ENCODE data around the gene TOR1B.

Gene TOR1B

DNA sequence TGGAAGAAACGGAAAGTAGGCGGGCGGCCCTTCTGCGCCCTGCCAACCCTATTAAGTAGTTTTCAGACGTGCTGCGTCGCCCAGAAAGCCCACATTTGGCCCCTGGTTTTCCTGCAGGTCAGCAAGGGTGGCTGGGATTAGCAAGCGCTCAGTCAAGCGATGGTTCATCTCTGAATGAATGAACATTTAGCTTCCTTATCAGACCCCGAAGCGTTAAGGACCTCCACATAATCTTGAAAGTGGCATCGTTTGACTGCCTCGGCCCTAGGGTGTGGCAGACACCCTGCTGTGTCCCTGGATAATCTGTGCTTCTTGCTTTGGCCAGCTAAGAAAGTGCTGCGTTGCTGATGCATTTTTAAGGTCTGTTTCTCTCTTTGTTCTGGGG, 684 bp downstream of the TOR1B start:
- Histone ChIP-seq H3K36me3 (ENCODE audit: control insufficient read depth, insufficient read depth, low read length) (peaks cover 5% of the 10 kb centered on the region; the same call in 1 of the 2 replicates), H3K4me3 (replicated peaks; ENCODE audit: low read depth, low read length) (peak overlapping the region; percentile 68), H3K27me3 (replicated peaks; ENCODE audit: control insufficient read depth, insufficient read depth, low read length) (no peaks in the 10 kb centered on the region)
- DNase-seq (ENCODE audit: extremely low read depth, insufficient read length): no peak
- TF ChIP-seq, protein P1, sequence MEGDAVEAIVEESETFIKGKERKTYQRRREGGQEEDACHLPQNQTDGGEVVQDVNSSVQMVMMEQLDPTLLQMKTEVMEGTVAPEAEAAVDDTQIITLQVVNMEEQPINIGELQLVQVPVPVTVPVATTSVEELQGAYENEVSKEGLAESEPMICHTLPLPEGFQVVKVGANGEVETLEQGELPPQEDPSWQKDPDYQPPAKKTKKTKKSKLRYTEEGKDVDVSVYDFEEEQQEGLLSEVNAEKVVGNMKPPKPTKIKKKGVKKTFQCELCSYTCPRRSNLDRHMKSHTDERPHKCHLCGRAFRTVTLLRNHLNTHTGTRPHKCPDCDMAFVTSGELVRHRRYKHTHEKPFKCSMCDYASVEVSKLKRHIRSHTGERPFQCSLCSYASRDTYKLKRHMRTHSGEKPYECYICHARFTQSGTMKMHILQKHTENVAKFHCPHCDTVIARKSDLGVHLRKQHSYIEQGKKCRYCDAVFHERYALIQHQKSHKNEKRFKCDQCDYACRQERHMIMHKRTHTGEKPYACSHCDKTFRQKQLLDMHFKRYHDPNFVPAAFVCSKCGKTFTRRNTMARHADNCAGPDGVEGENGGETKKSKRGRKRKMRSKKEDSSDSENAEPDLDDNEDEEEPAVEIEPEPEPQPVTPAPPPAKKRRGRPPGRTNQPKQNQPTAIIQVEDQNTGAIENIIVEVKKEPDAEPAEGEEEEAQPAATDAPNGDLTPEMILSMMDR (IDR thresholded peaks at IDR 0.05; ENCODE audit: insufficient read depth, low read length, poor library complexity, severe bottlenecking): no peak

DNA sequence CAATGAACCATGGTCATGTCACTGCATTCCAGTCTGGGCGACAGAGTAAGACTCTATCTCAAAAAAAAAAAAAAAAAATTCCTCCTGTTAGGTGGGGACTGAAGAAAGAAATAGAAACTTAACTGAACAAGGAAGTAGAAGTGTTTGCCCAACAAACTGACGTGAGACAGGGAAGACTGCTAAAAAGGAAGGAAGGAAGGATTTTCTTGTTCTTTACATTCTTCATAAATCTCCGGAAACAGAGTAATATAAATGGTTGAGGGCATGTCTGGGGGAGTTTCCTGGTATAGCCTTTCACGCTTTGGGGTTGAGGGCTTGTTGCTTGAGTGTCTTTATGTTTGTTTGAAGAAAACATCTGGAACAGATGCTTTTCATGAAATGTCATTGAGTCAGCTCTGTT, 3.1 kb downstream of the TOR1B start:
- no peak for DNase-seq (ENCODE audit: extremely low read depth, insufficient read length)
- H3K36me3 ChIP-seq (ENCODE audit: control insufficient read depth, insufficient read depth, low read length): peaks cover 9% of the 10 kb centered on the region
- no peak overlapping the region for H3K4me3 ChIP-seq (replicated peaks; ENCODE audit: low read depth, low read length)
- no peaks in the 10 kb centered on the region for H3K27me3 ChIP-seq (replicated peaks; ENCODE audit: control insufficient read depth, insufficient read depth, low read length)
- TF ChIP-seq, protein P1 (IDR thresholded peaks at IDR 0.05; ENCODE audit: insufficient read depth, low read length, poor library complexity, severe bottlenecking): no peak

DNA sequence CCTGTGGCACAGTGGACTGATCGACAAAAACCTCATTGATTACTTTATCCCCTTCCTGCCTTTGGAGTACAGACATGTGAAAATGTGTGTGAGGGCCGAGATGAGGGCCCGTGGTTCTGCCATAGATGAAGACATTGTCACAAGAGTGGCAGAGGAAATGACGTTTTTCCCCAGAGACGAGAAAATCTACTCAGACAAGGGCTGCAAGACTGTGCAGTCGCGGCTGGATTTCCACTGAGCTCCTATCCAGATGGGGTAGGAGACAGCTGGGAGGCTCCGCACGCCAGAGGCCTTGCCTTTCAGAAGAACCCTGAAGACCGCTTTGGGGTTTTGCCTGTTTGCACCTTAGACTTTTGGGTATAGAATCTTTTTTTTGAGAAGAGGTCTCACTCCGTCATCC, 6.4 kb downstream of the TOR1B start:
- Histone ChIP-seq H3K36me3 (ENCODE audit: control insufficient read depth, insufficient read depth, low read length) (peaks cover 15% of the 10 kb centered on the region), H3K4me3 (replicated peaks; ENCODE audit: low read depth, low read length) (no peak overlapping the region), H3K27me3 (replicated peaks; ENCODE audit: control insufficient read depth, insufficient read depth, low read length) (no peaks in the 10 kb centered on the region)
- TF ChIP-seq, protein P1 (IDR thresholded peaks at IDR 0.05; ENCODE audit: insufficient read depth, low read length, poor library complexity, severe bottlenecking): no peak
- DNase-seq (ENCODE audit: extremely low read depth, insufficient read length): no peak

DNA sequence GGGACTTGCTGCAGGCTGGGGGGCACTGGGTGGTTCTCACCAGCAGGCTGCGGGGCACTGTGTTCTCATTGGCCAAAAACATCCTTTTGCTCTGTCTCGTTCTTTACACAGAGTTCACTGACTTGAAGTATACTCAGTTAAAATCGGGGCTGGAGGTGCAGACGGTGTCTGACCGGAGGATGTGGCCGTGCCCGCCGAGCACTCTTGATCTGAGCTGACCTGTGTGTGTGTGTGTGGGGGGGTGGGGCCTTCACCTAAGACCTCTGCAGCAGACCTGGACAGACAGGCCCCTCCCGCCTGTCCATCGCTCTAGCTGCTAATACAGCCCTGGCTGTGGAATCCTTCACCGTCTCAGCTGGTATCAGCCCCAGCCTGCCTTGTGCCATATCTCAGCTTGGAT, 7.1 kb downstream of the TOR1B start:
- H3K27me3 ChIP-seq (replicated peaks; ENCODE audit: control insufficient read depth, insufficient read depth, low read length): no peaks in the 10 kb centered on the region
- DNase-seq (ENCODE audit: extremely low read depth, insufficient read length): no peak
- H3K36me3 ChIP-seq (ENCODE audit: control insufficient read depth, insufficient read depth, low read length): peaks cover 18% of the 10 kb centered on the region
- H3K4me3 ChIP-seq (replicated peaks; ENCODE audit: low read depth, low read length): no peak overlapping the region
- TF ChIP-seq, protein P1 (IDR thresholded peaks at IDR 0.05; ENCODE audit: insufficient read depth, low read length, poor library complexity, severe bottlenecking): no peak

DNA sequence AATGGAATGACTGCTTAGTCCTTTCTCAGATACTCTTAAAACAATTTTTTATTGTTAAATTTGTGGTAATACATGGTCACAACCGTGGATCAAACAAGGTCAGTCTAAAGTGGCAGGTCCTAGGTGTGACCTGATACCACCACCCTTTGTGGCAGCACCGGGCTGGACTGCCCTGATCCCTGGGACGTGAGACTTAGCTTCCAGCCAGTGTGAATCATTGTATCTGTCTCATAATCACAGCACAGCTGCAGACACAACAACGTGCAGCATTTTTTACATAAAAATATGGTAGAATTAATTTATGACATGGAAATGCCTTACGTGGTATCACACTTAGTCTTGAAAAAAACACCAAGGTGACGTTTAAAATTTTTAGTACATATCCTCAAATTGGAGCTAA, 7.8 kb downstream of the TOR1B start:
- H3K36me3 ChIP-seq (ENCODE audit: control insufficient read depth, insufficient read depth, low read length): peaks cover 25% of the 10 kb centered on the region
- DNase-seq (ENCODE audit: extremely low read depth, insufficient read length): no peak
- no peak overlapping the region for H3K4me3 ChIP-seq (replicated peaks; ENCODE audit: low read depth, low read length)
- H3K27me3 ChIP-seq (replicated peaks; ENCODE audit: control insufficient read depth, insufficient read depth, low read length): no peaks in the 10 kb centered on the region
- TF ChIP-seq, protein P1 (IDR thresholded peaks at IDR 0.05; ENCODE audit: insufficient read depth, low read length, poor library complexity, severe bottlenecking): no peak

DNA sequence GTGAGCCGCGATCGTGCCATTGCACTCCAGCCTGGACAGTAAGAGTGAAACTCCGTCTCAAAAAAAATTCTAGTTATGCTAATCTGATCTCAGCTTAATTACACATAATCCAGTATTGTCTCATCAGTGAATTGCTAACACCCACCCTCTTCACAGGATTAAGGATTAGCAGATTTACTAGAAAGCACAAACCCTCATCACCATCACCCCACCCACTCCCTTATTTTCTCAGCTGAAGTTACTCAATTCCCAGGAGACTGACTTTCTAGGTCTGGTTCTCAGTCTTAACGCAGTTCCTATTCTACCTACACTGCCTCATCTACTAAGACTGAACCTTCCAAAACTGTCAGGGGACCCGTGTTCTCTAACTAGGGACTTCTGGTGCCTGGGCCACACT, 9.0 kb downstream of the TOR1B start:
- Histone ChIP-seq H3K4me3 (replicated peaks; ENCODE audit: low read depth, low read length) (no peak overlapping the region), H3K27me3 (replicated peaks; ENCODE audit: control insufficient read depth, insufficient read depth, low read length) (no peaks in the 10 kb centered on the region), H3K36me3 (ENCODE audit: control insufficient read depth, insufficient read depth, low read length) (peaks cover 34% of the 10 kb centered on the region)
- TF ChIP-seq, protein P1 (IDR thresholded peaks at IDR 0.05; ENCODE audit: insufficient read depth, low read length, poor library complexity, severe bottlenecking): no peak
- DNase-seq (ENCODE audit: extremely low read depth, insufficient read length): no peak
